Right ventricle myocardium inferior (tissue), 1 donor: Measurements from ENCODE around the gene PCDHGB6. TPM values are rescaled to one million over a fixed set of nuclear protein-coding genes. Genes with fewer than 3 reads are reported as not detected.

ENCODE experiments used
- ATAC-seq: fragments of 200-7000 bp; cut with Tn5 transposase; one replicate; pipeline ENCODE4 v1.9.1; 2020; ENCODE audit warnings: mild to moderate bottlenecking, moderate library complexity
- DNase-seq: peaks from one replicate; pipeline ENCODE4 v3.0.0; 2021; ENCODE audit errors: missing footprints
- intact Hi-C: fragments of 100-400 bp; cut with DNase I; formaldehyde crosslinking; loops from one replicate; pipeline ENCODE4 v1.11.0; 2022
- total RNA-seq: library from RNA; stranded (reverse); fragmentation: NEBNext Ultra II Directional; extraction: Animal tissue kit (Norgen Biotek cat#: 25700); gene quantifications from one replicate; pipeline ENCODE4 v1.2.1, GENCODE V29; 2021
- donor health status: DM: no; HTN: yes; CAD: no; lungs with severe emphysema.

Gene PCDHGB6
- total RNA-seq, 1 donor from 2014 or later = 5.9 TPM

GRCh38 chr5:141437221-141437620, 29.4 kb downstream of the PCDHGB6 start:
- intact Hi-C loops = no loop called here
- no peak for DNase-seq
- no peak for ATAC-seq

- no peak for ATAC-seq
- intact Hi-C loops = no loop called here
- DNase-seq = no peak
Observed at GRCh38 chr5:141439411-141440141, 31.8 kb downstream of the PCDHGB6 start.

DNA sequence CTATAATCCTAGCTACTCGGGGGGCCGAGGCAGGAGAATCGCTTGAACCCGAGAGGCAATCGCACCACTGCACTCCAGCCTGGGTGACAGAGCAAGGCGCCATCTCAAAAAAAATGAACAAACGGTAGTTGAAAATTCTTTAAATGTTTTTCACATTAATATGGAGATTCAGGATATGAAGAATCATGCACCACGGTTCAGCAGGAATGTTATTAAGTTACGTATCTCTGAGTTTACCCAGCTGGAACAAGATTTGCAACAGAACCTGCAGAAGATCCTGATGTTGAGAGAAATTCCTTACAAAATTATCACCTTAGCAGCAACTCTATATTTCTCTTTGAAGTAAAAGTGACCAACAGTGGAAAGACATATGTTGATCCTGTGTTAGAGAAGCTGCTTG, 32.5 kb downstream of the PCDHGB6 start:
- intact Hi-C loops = no loop called here
- DNase-seq (no peak), ATAC-seq (no peak)

DNA sequence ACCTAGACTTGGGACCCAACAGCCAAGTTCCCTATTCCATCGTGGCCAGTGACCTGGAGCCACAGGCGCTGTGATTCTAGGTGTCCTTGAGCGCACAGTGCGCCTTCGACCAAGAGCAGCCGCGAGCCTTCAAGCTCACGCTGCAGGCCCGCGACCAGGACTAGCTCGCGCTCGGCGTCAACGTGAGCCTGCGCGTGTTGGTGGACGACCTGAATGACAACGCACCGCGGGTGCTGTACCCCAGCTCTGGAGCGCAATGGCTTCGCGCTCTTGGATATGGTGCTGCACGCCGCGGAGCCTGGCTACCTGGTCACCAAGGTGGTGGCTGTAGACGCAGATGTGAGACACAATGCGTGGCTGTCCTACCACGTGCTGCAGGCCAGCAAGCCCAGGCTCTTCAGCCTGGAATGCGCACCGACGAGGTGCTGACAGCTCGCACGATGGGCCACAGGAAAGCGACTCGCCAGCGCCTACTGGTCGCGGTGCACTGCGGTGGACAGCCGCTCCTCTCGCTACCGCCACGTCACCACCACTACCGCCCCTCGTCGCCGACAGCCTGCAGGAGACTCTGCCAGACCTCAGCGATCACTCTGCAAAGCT, 33.9 kb downstream of the PCDHGB6 start:
- ATAC-seq (peak; percentile 81), DNase-seq (no peak)
- intact Hi-C loops = no loop called here

Other genes starting within 250 kb of the PCDHGB6 start
- gene PCDHB7, start 235.4 kb upstream of the PCDHGB6 start, total RNA-seq = 0.87 TPM
- gene PCDHB8, start 230.2 kb upstream of the PCDHGB6 start, total RNA-seq = 2.2 TPM
- 2.5 TPM for gene PCDHB16, start 225.6 kb upstream of the PCDHGB6 start, total RNA-seq
- gene PCDHB9, start 220.9 kb upstream of the PCDHGB6 start, total RNA-seq = 1.3 TPM
- gene PCDHB10, start 215.7 kb upstream of the PCDHGB6 start, total RNA-seq = 0.84 TPM
- gene PCDHB11, start 208.4 kb upstream of the PCDHGB6 start, total RNA-seq = 0.81 TPM
- 1.3 TPM for gene PCDHB12, start 199.3 kb upstream of the PCDHGB6 start, total RNA-seq
- gene PCDHB13, start 194.1 kb upstream of the PCDHGB6 start, total RNA-seq = 2.6 TPM
- gene PCDHB14, start 184.7 kb upstream of the PCDHGB6 start, total RNA-seq = 4.1 TPM
- gene PCDHB15, start 162.6 kb upstream of the PCDHGB6 start, total RNA-seq = 5.8 TPM
- gene SLC25A2, start 104.0 kb upstream of the PCDHGB6 start, total RNA-seq = not detected
- 101 TPM for gene TAF7, start 87.2 kb upstream of the PCDHGB6 start, total RNA-seq
- 3.2 TPM for gene PCDHGA1, start 77.5 kb upstream of the PCDHGB6 start, total RNA-seq
- 6.2 TPM for gene PCDHGA2, start 69.3 kb upstream of the PCDHGB6 start, total RNA-seq
- 9.8 TPM for gene PCDHGA3, start 64.2 kb upstream of the PCDHGB6 start, total RNA-seq
- 6.7 TPM for gene PCDHGB1, start 57.9 kb upstream of the PCDHGB6 start, total RNA-seq
- gene PCDHGA4, start 53.0 kb upstream of the PCDHGB6 start, total RNA-seq = 7.8 TPM
- gene PCDHGB2, start 48.0 kb upstream of the PCDHGB6 start, total RNA-seq = 8.3 TPM
- gene PCDHGA5, start 43.9 kb upstream of the PCDHGB6 start, total RNA-seq = 5.7 TPM
- gene PCDHGB3, start 37.8 kb upstream of the PCDHGB6 start, total RNA-seq = 7.3 TPM
- 6.0 TPM for gene PCDHGA6, start 34.1 kb upstream of the PCDHGB6 start, total RNA-seq
- 7.2 TPM for gene PCDHGA7, start 25.3 kb upstream of the PCDHGB6 start, total RNA-seq
- gene PCDHGB4, start 20.3 kb upstream of the PCDHGB6 start, total RNA-seq = 4.6 TPM
- gene PCDHGA8, start 15.4 kb upstream of the PCDHGB6 start, total RNA-seq = 9.7 TPM
- gene PCDHGB5, start 10.1 kb upstream of the PCDHGB6 start, total RNA-seq = 6.1 TPM
- 4.2 TPM for gene PCDHGA9, start 5.2 kb upstream of the PCDHGB6 start, total RNA-seq
- 4.1 TPM for gene PCDHGA10, start 5.0 kb downstream of the PCDHGB6 start, total RNA-seq
- gene PCDHGB7, start 9.7 kb downstream of the PCDHGB6 start, total RNA-seq = 8.6 TPM
- 4.5 TPM for gene PCDHGA11, start 13.0 kb downstream of the PCDHGB6 start, total RNA-seq
- 6.5 TPM for gene PCDHGA12, start 22.5 kb downstream of the PCDHGB6 start, total RNA-seq
- 22.5 TPM for gene PCDHGC3, start 67.9 kb downstream of the PCDHGB6 start, total RNA-seq
- 2.4 TPM for gene PCDHGC4, start 77.0 kb downstream of the PCDHGB6 start, total RNA-seq
- gene PCDHGC5, start 81.1 kb downstream of the PCDHGB6 start, total RNA-seq = 2.4 TPM
- gene DIAPH1, start 211.0 kb downstream of the PCDHGB6 start, total RNA-seq = 36.1 TPM
- 29.9 TPM for gene HDAC3, start 228.8 kb downstream of the PCDHGB6 start, total RNA-seq
- 0.78 TPM for gene RELL2, start 229.0 kb downstream of the PCDHGB6 start, total RNA-seq
- gene FCHSD1, start 243.4 kb downstream of the PCDHGB6 start, total RNA-seq = 4.5 TPM